Liver (tissue), 9 donors: ENCODE measurements around the gene SHD. TPM values are rescaled to one million over a fixed set of nuclear protein-coding genes. Genes with fewer than 3 reads are reported as not detected.

Source experiments
- DNase-seq: peaks from one replicate; pipeline ENCODE4 v3.0.0-alpha.2; 2017; ENCODE audit warnings: low spot score
- H3K27ac ChIP-seq, 2 donors: one replicate each; pipeline ENCODE4 v1.7.0; 2013; ENCODE audit warnings: inconsistent platforms in 2 of 2, low read length in 2 of 2, control low read depth in 1 of 2, low read depth in 1 of 2, mild to moderate bottlenecking in 1 of 2
- H3K27me3 ChIP-seq, 4 donors: one replicate each; pipeline versions ENCODE4 v1.6.1 to v1.7.0; 2013; ENCODE audit warnings: low read length in 3 of 4, inconsistent platforms in 1 of 4, mild to moderate bottlenecking in 1 of 4, moderate library complexity in 1 of 4; ENCODE audit not compliant: control insufficient read depth in 4 of 4, insufficient read depth in 4 of 4
- H3K36me3 ChIP-seq, 4 donors: one replicate each; pipeline versions ENCODE4 v1.6.1 to v1.7.0; 2013; ENCODE audit warnings: low read length in 3 of 4, mild to moderate bottlenecking in 3 of 4, low read depth in 1 of 4, moderate library complexity in 1 of 4; ENCODE audit not compliant: control insufficient read depth in 4 of 4, insufficient read depth in 3 of 4
- H3K4me1 ChIP-seq, 4 donors: one replicate each; pipeline versions ENCODE4 v1.6.1 to v1.7.0; 2013; ENCODE audit warnings: low read length in 3 of 4, mild to moderate bottlenecking in 3 of 4, moderate library complexity in 1 of 4; ENCODE audit not compliant: control insufficient read depth in 4 of 4, insufficient read depth in 4 of 4
- H3K4me3 ChIP-seq, 3 donors: one replicate each; pipeline versions ENCODE4 v1.6.1 to v1.7.0; 2013; ENCODE audit warnings: low read length in 3 of 3, control low read depth in 1 of 3, low read depth in 1 of 3, mild to moderate bottlenecking in 1 of 3
- H3K9ac ChIP-seq, 2 donors: one replicate each; pipeline ENCODE4 v1.7.0; 2013; ENCODE audit warnings: low read length in 2 of 2, mild to moderate bottlenecking in 2 of 2, moderate library complexity in 2 of 2, control low read depth in 1 of 2, low read depth in 1 of 2
- H3K9me3 ChIP-seq, 4 donors: one replicate each; pipeline versions ENCODE4 v1.6.1 to v1.7.0; 2013; ENCODE audit warnings: low read length in 3 of 4; ENCODE audit not compliant: control insufficient read depth in 4 of 4
- EGR1 ChIP-seq, 2 donors: IDR thresholded peaks; 2 replicates each; pipeline ENCODE4 v1.6.1; 2016 to 2018; ENCODE audit warnings: antibody characterized with exemption in 2 of 2, low read depth in 2 of 2
- GABPA ChIP-seq, 2 donors: IDR thresholded peaks in 1 of 2; conservative IDR thresholded peaks in 1 of 2; 2 replicates each; pipeline ENCODE4 v1.6.1; 2016; ENCODE audit warnings: antibody characterized with exemption in 2 of 2, mild to moderate bottlenecking in 1 of 2, moderate library complexity in 1 of 2
- HNF4A ChIP-seq, 2 donors: conservative IDR thresholded peaks; 2 replicates each; pipeline ENCODE4 v1.6.1; 2016; ENCODE audit warnings: antibody characterized with exemption in 2 of 2, mild to moderate bottlenecking in 2 of 2
- MAX ChIP-seq: IDR thresholded peaks from 2 replicates; pipeline ENCODE4 v1.6.1; 2016; ENCODE audit warnings: antibody characterized with exemption
- NR2F2 ChIP-seq: IDR thresholded peaks from 2 replicates; pipeline ENCODE4 v1.6.1; 2016; ENCODE audit warnings: antibody characterized with exemption
- REST ChIP-seq: IDR thresholded peaks from 2 replicates; pipeline ENCODE4 v1.6.1; 2016; ENCODE audit warnings: antibody characterized with exemption, mild to moderate bottlenecking
- TAF1 ChIP-seq: conservative IDR thresholded peaks from 2 replicates; pipeline ENCODE4 v1.6.1; 2016; ENCODE audit warnings: antibody characterized with exemption, mild to moderate bottlenecking
- ZBTB33 ChIP-seq: IDR thresholded peaks from 2 replicates; pipeline ENCODE4 v1.6.1; 2016; ENCODE audit warnings: antibody characterized with exemption
- WGBS: extraction: QIAGEN DNeasy Blood & Tissue Kit; methylation state at CpG from one replicate; pipeline ENCODE4 v1.1.7; 2013; 5-methylcytosine and 5-hydroxymethylcytosine counted together
- polyA plus RNA-seq, 2 donors: library from polyadenylated mRNA; stranded (reverse) in 1 of 2; unstranded in 1 of 2; fragments of 200-250 nt in 1 of 2; fragments of >200 nt in 1 of 2; fragmentation: Nextera tagmentation in 1 of 2; extraction: Ambion mirVana in 1 of 2; gene quantifications; one replicate each; pipeline versions ENCODE4 v1.2.1 to v1.2.3, GENCODE V29; 2013 to 2015
- total RNA-seq, 2 donors: library from RNA; depleted of rRNA; stranded (reverse); fragments of >200 nt; gene quantifications; one replicate each; pipeline ENCODE4 v1.2.3, GENCODE V29; 2014
- donor health status: healthy.
- donor health status: healthy.
- donor health status: healthy.
- donor health status: healthy.
- donor health status: healthy.

The SHD gene
- total and polyA plus RNA-seq, 4 donors: 0.09 to 15.7 (median 4.5) TPM

GRCh38 chr19:4329858-4330257 lies 50.8 kb downstream of the SHD start (continued):
- TF ChIP-seq REST (no peak), EGR1 (IDR thresholded peaks at IDR 0.05; ENCODE audit: low read depth in 2 of 2) (no peak), NR2F2 (no peak)

GRCh38 chr19:4334929-4335570 lies 56.0 kb downstream of the SHD start:
- 90% methylated on average over 7 of the region's 7 CpGs for WGBS
- Histone ChIP-seq H3K36me3 (peaks cover 0 to 4% (median 2%) of the 10 kb centered on the region in 4 donors), H3K27ac (no peak overlapping the region), H3K9me3 (no peaks in the 10 kb centered on the region), H3K9ac (no peak overlapping the region), H3K4me3 (no peak overlapping the region), H3K4me1 (peaks cover 2 to 20% (median 9%) of the 10 kb centered on the region in 4 donors), H3K27me3 (no peaks in the 10 kb centered on the region)
- TF ChIP-seq ZBTB33: no peak
- no peak for TF ChIP-seq HNF4A (conservative IDR thresholded peaks at IDR 0.05)
- no peak for TF ChIP-seq MAX
- TF ChIP-seq REST: no peak
- no peak for TF ChIP-seq GABPA (IDR thresholded peaks at IDR 0.05 in 1 of 2, conservative IDR thresholded peaks at IDR 0.05 in 1 of 2)
- TF ChIP-seq TAF1: no peak
- no peak for DNase-seq
